HEK293 (cell line): ENCODE data around the gene FBXL15.

Experiments
- CTCF ChIA-PET: fragments of 350-600 bp; formaldehyde crosslinking; extraction: SDS; loops from one replicate; lab custom pipeline; 2021; ENCODE audit warnings: antibody characterized with exemption; lab: Yijun Ruan, JAX
- POLR2A ChIA-PET: fragments of 300-600 bp; formaldehyde crosslinking; extraction: SDS; loops from one replicate; lab custom pipeline; 2020; ENCODE audit warnings: antibody characterized with exemption, inconsistent platforms; lab: Yijun Ruan, JAX
- H3K27ac ChIP-seq: fragments of 200-500 bp; sonication (Bioruptor generic); 2 replicates; pipeline ENCODE4 v1.5.1; 2014; ENCODE audit warnings: low read depth, low read length, control low read depth, inconsistent platforms; ENCODE audit errors: extremely low read depth
- H3K36me3 ChIP-seq, 2 experiments: fragments of 200-500 bp in 1 of 2; sonication (Bioruptor generic) in 1 of 2; 1 replicate in 1 of 2; 2 replicates in 1 of 2; pipeline ENCODE4 v1.5.1; 2014 to 2017; ENCODE audit warnings: inconsistent platforms in 2 of 2, low read length in 2 of 2; ENCODE audit not compliant: control insufficient read depth in 2 of 2, insufficient read depth in 1 of 2
- H3K4me1 ChIP-seq: fragments of 200-500 bp; sonication (Bioruptor generic); 2 replicates; pipeline ENCODE4 v1.5.1; 2014; ENCODE audit warnings: mild to moderate bottlenecking, low read length, inconsistent platforms; ENCODE audit not compliant: control insufficient read depth, insufficient read depth
- H3K4me3 ChIP-seq: 2 replicates; pipeline ENCODE4 v1.5.1; 2011; ENCODE audit warnings: low read depth, mild to moderate bottlenecking, control low read depth, low read length, moderate library complexity
- H3K9me3 ChIP-seq: fragments of 200-500 bp; sonication (Bioruptor generic); 2 replicates; pipeline ENCODE4 v1.5.1; 2014; ENCODE audit warnings: low read depth, low read length, inconsistent platforms; ENCODE audit not compliant: control insufficient read depth, insufficient read depth
- BCL11A ChIP-seq: fragments of 450-650 bp; formaldehyde crosslinking; IDR thresholded peaks from 2 replicates; pipeline ENCODE4 v1.5.1; 2016; ENCODE audit warnings: low read depth, missing biosample characterization, missing genetic modification characterization
- HOXA7 ChIP-seq: sonication (generic); formaldehyde crosslinking; IDR thresholded peaks from 2 replicates; pipeline ENCODE4 v1.8.1; 2022; ENCODE audit warnings: missing genetic modification reagents, borderline replicate concordance
- HOXD13 ChIP-seq: sonication (generic); formaldehyde crosslinking; IDR thresholded peaks from 2 replicates; pipeline ENCODE4 v1.8.0; 2022; ENCODE audit warnings: missing genetic modification reagents, borderline replicate concordance
- KLF7 ChIP-seq: fragments of 450-650 bp; formaldehyde crosslinking; IDR thresholded peaks from 2 replicates; pipeline ENCODE4 v1.5.1; 2016; ENCODE audit warnings: missing biosample characterization, missing genetic modification characterization, borderline replicate concordance
- ZNF24 ChIP-seq: fragments of 450-650 bp; formaldehyde crosslinking; IDR thresholded peaks from 2 replicates; pipeline ENCODE4 v1.5.1; 2016; ENCODE audit warnings: missing biosample characterization, missing genetic modification characterization
- ZNF274 ChIP-seq, 2 experiments: fragments of 200-500 bp in 1 of 2; fragments of 450-650 bp in 1 of 2; sonication (Bioruptor generic) in 1 of 2; formaldehyde crosslinking in 1 of 2; IDR thresholded peaks; 2 replicates each; pipeline versions ENCODE4 v1.5.1 to v1.6.1; 2014 to 2016; ENCODE audit warnings: borderline replicate concordance in 1 of 2, inconsistent platforms in 1 of 2, low read length in 1 of 2, missing biosample characterization in 1 of 2, missing genetic modification characterization in 1 of 2
- ZNF350 ChIP-seq: fragments of 450-650 bp; formaldehyde crosslinking; IDR thresholded peaks from 2 replicates; pipeline ENCODE4 v1.5.0; 2017; ENCODE audit warnings: missing biosample characterization, mild to moderate bottlenecking, missing genetic modification characterization
- ZNF394 ChIP-seq: fragments of 450-650 bp; formaldehyde crosslinking; IDR thresholded peaks from 2 replicates; pipeline ENCODE4 v1.5.1; 2016; ENCODE audit warnings: missing biosample characterization, missing genetic modification characterization, mild to moderate bottlenecking, moderate library complexity, borderline replicate concordance
- ZNF660 ChIP-seq: fragments of 450-650 bp; IDR thresholded peaks from 2 replicates; pipeline ENCODE4 v1.5.1; 2018; ENCODE audit warnings: missing biosample characterization, mild to moderate bottlenecking, missing genetic modification characterization
- ZNF664 ChIP-seq: fragments of 450-650 bp; formaldehyde crosslinking; IDR thresholded peaks from 2 replicates; pipeline ENCODE4 v1.5.1; 2016; ENCODE audit warnings: missing biosample characterization, missing genetic modification characterization
- ZNF677 ChIP-seq: fragments of 450-650 bp; IDR thresholded peaks from 2 replicates; pipeline ENCODE4 v1.5.0; 2018; ENCODE audit warnings: missing biosample characterization, mild to moderate bottlenecking, missing genetic modification characterization, moderate library complexity
- ZNF837 ChIP-seq: fragments of 450-650 bp; formaldehyde crosslinking; IDR thresholded peaks from 2 replicates; pipeline ENCODE4 v1.5.1; 2016; ENCODE audit warnings: missing biosample characterization, missing genetic modification characterization
- TF ChIP-seq, protein P1 (sequence below): fragments of 450-650 bp; formaldehyde crosslinking; IDR thresholded peaks from 2 replicates; pipeline ENCODE4 v1.5.1; 2016; ENCODE audit warnings: missing biosample characterization, missing genetic modification characterization
- TF ChIP-seq, protein P2 (sequence below): fragments of 450-650 bp; formaldehyde crosslinking; IDR thresholded peaks from 2 replicates; pipeline ENCODE4 v1.5.1; 2016; ENCODE audit warnings: missing biosample characterization, missing genetic modification characterization
- TF ChIP-seq, protein P3 (sequence below): fragments of 450-650 bp; formaldehyde crosslinking; IDR thresholded peaks from 2 replicates; pipeline ENCODE4 v1.5.1; 2017; ENCODE audit warnings: missing biosample characterization, missing genetic modification characterization
- TF ChIP-seq, protein P4 (sequence below): fragments of 450-650 bp; formaldehyde crosslinking; IDR thresholded peaks from 2 replicates; pipeline ENCODE4 v1.5.1; 2016; ENCODE audit warnings: missing biosample characterization, missing genetic modification characterization, low read depth
- TF ChIP-seq, protein P5 (sequence below): sonication (generic); formaldehyde crosslinking; IDR thresholded peaks from 2 replicates; pipeline ENCODE4 v1.8.1; 2022; ENCODE audit warnings: mild to moderate bottlenecking, moderate library complexity, missing genetic modification reagents

FBXL15 gene

DNA sequence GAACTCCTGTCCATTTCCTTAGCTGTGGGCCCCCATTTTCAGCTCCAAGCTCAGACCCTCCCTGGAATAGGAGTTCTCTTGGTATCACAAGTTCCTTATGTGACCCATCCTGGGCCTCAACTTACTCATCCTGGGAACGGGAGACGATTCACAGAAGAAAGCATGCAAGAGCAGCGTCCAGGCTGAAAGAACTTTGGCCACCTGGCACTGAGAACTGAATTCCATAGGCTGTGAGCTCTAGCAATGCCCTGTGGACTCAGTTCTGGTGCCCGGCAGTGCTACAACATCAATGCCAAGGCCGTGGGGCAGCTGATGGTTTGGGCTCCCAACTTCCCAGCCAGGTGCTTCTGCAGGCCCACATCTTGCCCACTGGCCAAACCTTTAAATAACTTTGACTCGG, 15.7 kb downstream of the FBXL15 start:
- H3K4me3 ChIP-seq = no peak overlapping the region
- ChIA-PET CTCF (interaction anchor here (0.6 kb wide), 1 partner anchor 32 kb away, joined by 7 read pairs; no protein-coding TSS in a partner anchor), POLR2A (interaction anchor here (0.8 to 2.9 kb wide), 3 partner anchors 10 to 15 kb away, joined by 3 to 17 read pairs (median 4); partner anchors contain the start of gene C10orf95)

DNA sequence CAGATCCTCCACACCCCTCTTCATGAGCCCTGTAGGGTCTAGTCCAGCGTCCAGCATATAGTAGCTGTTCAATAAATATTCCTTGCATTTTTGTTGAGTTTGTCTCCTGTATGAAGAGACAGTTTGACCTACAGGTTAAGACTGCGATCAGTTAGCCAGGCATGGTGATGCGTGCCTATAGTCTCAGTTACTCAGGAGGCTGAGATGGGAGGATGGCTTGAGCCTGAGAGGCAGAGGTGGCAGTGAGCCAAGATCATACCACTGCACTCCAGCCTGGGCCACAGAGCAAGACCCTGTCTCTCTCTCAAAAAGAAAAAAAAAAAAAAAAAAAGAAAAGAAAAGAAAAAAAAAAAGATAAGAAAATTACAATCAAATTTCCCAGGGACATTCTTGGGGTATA, 16.9 kb downstream of the FBXL15 start:
- Histone ChIP-seq H3K4me1 (no peaks in the 10 kb centered on the region), H3K36me3 (no peaks in the 10 kb centered on the region)
- peak; percentile 83 for TF ChIP-seq ZNF664 (tag by site-specific recombination)
- TF ChIP-seq ZNF677 (tag by site-specific recombination) = no peak
- TF ChIP-seq, protein P1, sequence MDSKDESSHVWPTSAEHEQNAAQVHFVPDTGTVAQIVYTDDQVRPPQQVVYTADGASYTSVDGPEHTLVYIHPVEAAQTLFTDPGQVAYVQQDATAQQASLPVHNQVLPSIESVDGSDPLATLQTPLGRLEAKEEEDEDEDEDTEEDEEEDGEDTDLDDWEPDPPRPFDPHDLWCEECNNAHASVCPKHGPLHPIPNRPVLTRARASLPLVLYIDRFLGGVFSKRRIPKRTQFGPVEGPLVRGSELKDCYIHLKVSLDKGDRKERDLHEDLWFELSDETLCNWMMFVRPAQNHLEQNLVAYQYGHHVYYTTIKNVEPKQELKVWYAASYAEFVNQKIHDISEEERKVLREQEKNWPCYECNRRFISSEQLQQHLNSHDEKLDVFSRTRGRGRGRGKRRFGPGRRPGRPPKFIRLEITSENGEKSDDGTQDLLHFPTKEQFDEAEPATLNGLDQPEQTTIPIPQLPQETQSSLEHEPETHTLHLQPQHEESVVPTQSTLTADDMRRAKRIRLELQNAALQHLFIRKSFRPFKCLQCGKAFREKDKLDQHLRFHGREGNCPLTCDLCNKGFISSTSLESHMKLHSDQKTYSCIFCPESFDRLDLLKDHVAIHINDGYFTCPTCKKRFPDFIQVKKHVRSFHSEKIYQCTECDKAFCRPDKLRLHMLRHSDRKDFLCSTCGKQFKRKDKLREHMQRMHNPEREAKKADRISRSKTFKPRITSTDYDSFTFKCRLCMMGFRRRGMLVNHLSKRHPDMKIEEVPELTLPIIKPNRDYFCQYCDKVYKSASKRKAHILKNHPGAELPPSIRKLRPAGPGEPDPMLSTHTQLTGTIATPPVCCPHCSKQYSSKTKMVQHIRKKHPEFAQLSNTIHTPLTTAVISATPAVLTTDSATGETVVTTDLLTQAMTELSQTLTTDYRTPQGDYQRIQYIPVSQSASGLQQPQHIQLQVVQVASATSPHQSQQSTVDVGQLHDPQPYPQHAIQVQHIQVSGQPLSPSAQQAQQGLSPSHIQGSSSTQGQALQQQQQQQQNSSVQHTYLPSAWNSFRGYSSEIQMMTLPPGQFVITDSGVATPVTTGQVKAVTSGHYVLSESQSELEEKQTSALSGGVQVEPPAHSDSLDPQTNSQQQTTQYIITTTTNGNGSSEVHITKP (tag by site-specific recombination) = peak; percentile 74

More for the DNA sequence above, 15.7 kb downstream of the FBXL15 start:
- Histone ChIP-seq H3K4me1 (0 out of 2 replicates have a peak, but pooled peaks cover 3% of the 10 kb centered on the region), H3K9me3 (no peaks in the 10 kb centered on the region), H3K27ac (no peak overlapping the region), H3K36me3 (no peaks in the 10 kb centered on the region)
- TF ChIP-seq, protein P2, sequence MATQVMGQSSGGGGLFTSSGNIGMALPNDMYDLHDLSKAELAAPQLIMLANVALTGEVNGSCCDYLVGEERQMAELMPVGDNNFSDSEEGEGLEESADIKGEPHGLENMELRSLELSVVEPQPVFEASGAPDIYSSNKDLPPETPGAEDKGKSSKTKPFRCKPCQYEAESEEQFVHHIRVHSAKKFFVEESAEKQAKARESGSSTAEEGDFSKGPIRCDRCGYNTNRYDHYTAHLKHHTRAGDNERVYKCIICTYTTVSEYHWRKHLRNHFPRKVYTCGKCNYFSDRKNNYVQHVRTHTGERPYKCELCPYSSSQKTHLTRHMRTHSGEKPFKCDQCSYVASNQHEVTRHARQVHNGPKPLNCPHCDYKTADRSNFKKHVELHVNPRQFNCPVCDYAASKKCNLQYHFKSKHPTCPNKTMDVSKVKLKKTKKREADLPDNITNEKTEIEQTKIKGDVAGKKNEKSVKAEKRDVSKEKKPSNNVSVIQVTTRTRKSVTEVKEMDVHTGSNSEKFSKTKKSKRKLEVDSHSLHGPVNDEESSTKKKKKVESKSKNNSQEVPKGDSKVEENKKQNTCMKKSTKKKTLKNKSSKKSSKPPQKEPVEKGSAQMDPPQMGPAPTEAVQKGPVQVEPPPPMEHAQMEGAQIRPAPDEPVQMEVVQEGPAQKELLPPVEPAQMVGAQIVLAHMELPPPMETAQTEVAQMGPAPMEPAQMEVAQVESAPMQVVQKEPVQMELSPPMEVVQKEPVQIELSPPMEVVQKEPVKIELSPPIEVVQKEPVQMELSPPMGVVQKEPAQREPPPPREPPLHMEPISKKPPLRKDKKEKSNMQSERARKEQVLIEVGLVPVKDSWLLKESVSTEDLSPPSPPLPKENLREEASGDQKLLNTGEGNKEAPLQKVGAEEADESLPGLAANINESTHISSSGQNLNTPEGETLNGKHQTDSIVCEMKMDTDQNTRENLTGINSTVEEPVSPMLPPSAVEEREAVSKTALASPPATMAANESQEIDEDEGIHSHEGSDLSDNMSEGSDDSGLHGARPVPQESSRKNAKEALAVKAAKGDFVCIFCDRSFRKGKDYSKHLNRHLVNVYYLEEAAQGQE (tag by site-specific recombination) = no peak
- TF ChIP-seq, protein P3, sequence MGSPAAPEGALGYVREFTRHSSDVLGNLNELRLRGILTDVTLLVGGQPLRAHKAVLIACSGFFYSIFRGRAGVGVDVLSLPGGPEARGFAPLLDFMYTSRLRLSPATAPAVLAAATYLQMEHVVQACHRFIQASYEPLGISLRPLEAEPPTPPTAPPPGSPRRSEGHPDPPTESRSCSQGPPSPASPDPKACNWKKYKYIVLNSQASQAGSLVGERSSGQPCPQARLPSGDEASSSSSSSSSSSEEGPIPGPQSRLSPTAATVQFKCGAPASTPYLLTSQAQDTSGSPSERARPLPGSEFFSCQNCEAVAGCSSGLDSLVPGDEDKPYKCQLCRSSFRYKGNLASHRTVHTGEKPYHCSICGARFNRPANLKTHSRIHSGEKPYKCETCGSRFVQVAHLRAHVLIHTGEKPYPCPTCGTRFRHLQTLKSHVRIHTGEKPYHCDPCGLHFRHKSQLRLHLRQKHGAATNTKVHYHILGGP = no peak
- TF ChIP-seq ZNF660 (tag by site-specific recombination) (no peak), ZNF274 (IDR thresholded peaks at IDR 0.05; ENCODE audit: low read length) (no peak), ZNF274 (tag by site-specific recombination; IDR thresholded peaks at IDR 0.05; ENCODE audit: borderline replicate concordance) (no peak), KLF7 (tag by site-specific recombination) (no peak), HOXA7 (CRISPR knock-in tag) (no peak), ZNF24 (no peak), BCL11A (tag by site-specific recombination) (no peak)

DNA sequence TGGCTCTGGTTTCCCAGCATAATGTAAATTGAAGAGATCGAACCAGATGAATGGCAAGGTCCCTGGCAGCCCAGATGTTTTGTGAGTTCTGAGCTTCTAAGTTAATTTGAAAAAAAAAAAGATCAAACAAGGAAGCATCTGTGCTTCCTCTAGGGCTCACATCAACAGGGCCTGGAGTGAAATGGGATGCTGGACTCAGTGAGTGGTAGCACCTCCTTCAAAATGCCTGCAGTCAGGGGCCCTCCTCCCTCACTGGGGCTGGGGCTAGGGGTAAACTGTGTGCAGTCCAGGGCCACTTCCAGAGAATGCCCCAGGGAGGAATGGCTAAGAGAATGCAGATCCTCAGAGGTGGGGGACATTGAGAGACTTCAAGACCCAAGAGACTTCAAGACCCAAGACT, 17.7 kb downstream of the FBXL15 start:
- ChIA-PET CTCF (interaction anchor here (0.7 kb wide), 1 partner anchor 14 kb away, joined by 3 read pairs; no protein-coding TSS in a partner anchor), POLR2A (interaction anchor here (1.0 kb wide), 1 partner anchor 9 kb away, joined by 5 read pairs; no protein-coding TSS in a partner anchor)
- no peak overlapping the region for H3K27ac ChIP-seq
- H3K36me3 ChIP-seq = no peaks in the 10 kb centered on the region
- H3K9me3 ChIP-seq = no peaks in the 10 kb centered on the region
- H3K4me1 ChIP-seq = no peaks in the 10 kb centered on the region
- no peak overlapping the region for H3K4me3 ChIP-seq
- TF ChIP-seq, protein P4, sequence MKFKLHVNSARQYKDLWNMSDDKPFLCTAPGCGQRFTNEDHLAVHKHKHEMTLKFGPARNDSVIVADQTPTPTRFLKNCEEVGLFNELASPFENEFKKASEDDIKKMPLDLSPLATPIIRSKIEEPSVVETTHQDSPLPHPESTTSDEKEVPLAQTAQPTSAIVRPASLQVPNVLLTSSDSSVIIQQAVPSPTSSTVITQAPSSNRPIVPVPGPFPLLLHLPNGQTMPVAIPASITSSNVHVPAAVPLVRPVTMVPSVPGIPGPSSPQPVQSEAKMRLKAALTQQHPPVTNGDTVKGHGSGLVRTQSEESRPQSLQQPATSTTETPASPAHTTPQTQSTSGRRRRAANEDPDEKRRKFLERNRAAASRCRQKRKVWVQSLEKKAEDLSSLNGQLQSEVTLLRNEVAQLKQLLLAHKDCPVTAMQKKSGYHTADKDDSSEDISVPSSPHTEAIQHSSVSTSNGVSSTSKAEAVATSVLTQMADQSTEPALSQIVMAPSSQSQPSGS (tag by site-specific recombination) = no peak
- TF ChIP-seq ZNF394 (no peak), ZNF350 (no peak), HOXD13 (CRISPR knock-in tag) (no peak), ZNF837 (tag by site-specific recombination) (no peak)
- TF ChIP-seq, protein P5, sequence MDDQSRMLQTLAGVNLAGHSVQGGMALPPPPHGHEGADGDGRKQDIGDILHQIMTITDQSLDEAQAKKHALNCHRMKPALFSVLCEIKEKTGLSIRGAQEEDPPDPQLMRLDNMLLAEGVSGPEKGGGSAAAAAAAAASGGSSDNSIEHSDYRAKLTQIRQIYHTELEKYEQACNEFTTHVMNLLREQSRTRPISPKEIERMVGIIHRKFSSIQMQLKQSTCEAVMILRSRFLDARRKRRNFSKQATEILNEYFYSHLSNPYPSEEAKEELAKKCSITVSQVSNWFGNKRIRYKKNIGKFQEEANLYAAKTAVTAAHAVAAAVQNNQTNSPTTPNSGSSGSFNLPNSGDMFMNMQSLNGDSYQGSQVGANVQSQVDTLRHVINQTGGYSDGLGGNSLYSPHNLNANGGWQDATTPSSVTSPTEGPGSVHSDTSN = no peak

More for the DNA sequence above, 16.9 kb downstream of the FBXL15 start:
- ChIA-PET POLR2A (interaction anchor here (1.0 kb wide), 1 partner anchor 8 kb away, joined by 5 read pairs; no protein-coding TSS in a partner anchor), CTCF (no interaction called here)
- Histone ChIP-seq H3K27ac (no peak overlapping the region), H3K4me3 (no peak overlapping the region), H3K9me3 (no peaks in the 10 kb centered on the region)
